Left ventricle myocardium inferior (tissue), 1 donor: ENCODE data around the gene C2orf76. TPM values are rescaled to one million over a fixed set of nuclear protein-coding genes. Genes with fewer than 3 reads are reported as not detected.
"Not testable (repeated sequence)": the region's sequence is repeated elsewhere in the genome, so short reads cannot be mapped to it uniquely, and the experiment has no call there.

ENCODE experiments used
- DNase-seq: peaks from one replicate; pipeline ENCODE4 v3.0.0-alpha.2; 2020
- H3K27ac ChIP-seq: fragments of 200-600 bp; replicated peaks from 2 replicates; pipeline ENCODE4 v1.8.0; 2021
- H3K27me3 ChIP-seq: fragments of 200-600 bp; 2 replicates; pipeline ENCODE4 v1.8.0; 2021; ENCODE audit warnings: low read depth
- H3K36me3 ChIP-seq: fragments of 200-600 bp; 2 replicates; pipeline ENCODE4 v1.8.0; 2021
- H3K4me1 ChIP-seq: fragments of 200-600 bp; 2 replicates; pipeline ENCODE4 v1.8.0; 2021
- H3K4me3 ChIP-seq: fragments of 200-600 bp; 2 replicates; pipeline ENCODE4 v1.8.0; 2021; ENCODE audit warnings: mild to moderate bottlenecking, moderate library complexity
- H3K9me3 ChIP-seq: fragments of 200-600 bp; replicated peaks from 2 replicates; pipeline ENCODE4 v1.8.0; 2021
- CTCF ChIP-seq: fragments of 200-600 bp; IDR thresholded peaks from 2 replicates; pipeline ENCODE4 v1.8.0; 2021; ENCODE audit warnings: antibody characterized with exemption, mild to moderate bottlenecking, borderline replicate concordance
- intact Hi-C: fragments of 100-400 bp; cut with micrococcal nuclease; formaldehyde crosslinking; loops from one replicate; pipeline ENCODE4 v1.11.0; 2022
- total RNA-seq: library from RNA; stranded (reverse); fragmentation: NEBNext Ultra II Directional; extraction: Animal tissue kit (Norgen Biotek cat#: 25700); gene quantifications from one replicate; pipeline ENCODE4 v1.2.1, GENCODE V29; 2021
- donor health status: DM: no; HTN: yes; CAD: no; lungs with severe emphysema.

The C2orf76 gene
- total RNA-seq, 1 donor from 2014 or later, result 7.3 TPM

DNA sequence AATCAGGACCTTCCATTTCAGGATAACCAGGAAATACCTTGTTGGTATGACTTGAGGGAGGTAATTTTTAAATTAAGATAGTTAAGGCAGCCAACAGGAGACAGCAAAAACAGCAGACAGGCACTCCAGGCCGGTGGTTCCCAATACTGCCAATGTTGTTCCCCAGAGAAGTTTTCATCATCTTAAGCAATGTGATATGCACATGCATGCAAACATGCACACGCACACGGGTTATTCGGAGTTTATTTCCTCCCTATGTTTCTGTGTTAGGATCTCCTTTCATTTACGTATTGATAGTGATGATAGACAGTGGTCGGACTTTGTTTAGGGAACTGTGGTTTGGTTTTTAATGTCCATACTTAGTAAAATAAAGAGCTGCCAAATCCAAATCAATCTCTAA, 87.7 kb downstream of the C2orf76 start:
- Histone ChIP-seq H3K36me3 (no peaks in the 10 kb centered on the region), H3K4me1 (peaks cover 17% of the 10 kb centered on the region), H3K9me3 (no peaks in the 10 kb centered on the region), H3K4me3 (no peak overlapping the region), H3K27ac (no peak overlapping the region), H3K27me3 (no peaks in the 10 kb centered on the region)
- intact Hi-C loops, result no loop called here
- no peak for TF ChIP-seq CTCF
- no peak for DNase-seq

- not testable (repeated sequence) for DNase-seq
Observed at GRCh38 chr2:119278385-119278784, 88.2 kb downstream of the C2orf76 start.

GRCh38 chr2:119276864-119277263, 89.8 kb downstream of the C2orf76 start:
- TF ChIP-seq CTCF, result no peak
- Histone ChIP-seq H3K27me3 (no peaks in the 10 kb centered on the region), H3K27ac (no peak overlapping the region), H3K36me3 (no peaks in the 10 kb centered on the region), H3K4me3 (no peak overlapping the region), H3K4me1 (no peaks in the 10 kb centered on the region), H3K9me3 (no peaks in the 10 kb centered on the region)
- DNase-seq, result no peak
- intact Hi-C loops, result no loop called here

More at GRCh38 chr2:119278385-119278784, 88.2 kb downstream of the C2orf76 start:
- H3K27ac ChIP-seq, H3K36me3 ChIP-seq, intact Hi-C loops, H3K9me3 ChIP-seq, H3K27me3 ChIP-seq, H3K4me3 ChIP-seq: not testable (repeated sequence)
- H3K4me1 ChIP-seq, result peaks cover 14% of the 10 kb centered on the region

GRCh38 chr2:119267604-119268003, 99.0 kb downstream of the C2orf76 start:
- H3K4me3 ChIP-seq, result no peak overlapping the region
- H3K36me3 ChIP-seq, result peaks cover 6% of the 10 kb centered on the region
- no peak for TF ChIP-seq CTCF
- H3K9me3 ChIP-seq, result peaks cover 9% of the 10 kb centered on the region
- intact Hi-C loops, result no loop called here
- no peaks in the 10 kb centered on the region for H3K4me1 ChIP-seq
- H3K27me3 ChIP-seq, result no peaks in the 10 kb centered on the region
- no peak overlapping the region for H3K27ac ChIP-seq
- DNase-seq, result no peak

GRCh38 chr2:119266091-119266589, 100.5 kb downstream of the C2orf76 start:
- intact Hi-C loops, result no loop called here
- H3K27ac ChIP-seq, result no peak overlapping the region
- no peaks in the 10 kb centered on the region for H3K4me1 ChIP-seq
- H3K36me3 ChIP-seq, result peaks cover 6% of the 10 kb centered on the region
- no peaks in the 10 kb centered on the region for H3K27me3 ChIP-seq
- H3K9me3 ChIP-seq, result peaks cover 9% of the 10 kb centered on the region
- no peak for DNase-seq
- no peak for TF ChIP-seq CTCF
- no peak overlapping the region for H3K4me3 ChIP-seq

DNA sequence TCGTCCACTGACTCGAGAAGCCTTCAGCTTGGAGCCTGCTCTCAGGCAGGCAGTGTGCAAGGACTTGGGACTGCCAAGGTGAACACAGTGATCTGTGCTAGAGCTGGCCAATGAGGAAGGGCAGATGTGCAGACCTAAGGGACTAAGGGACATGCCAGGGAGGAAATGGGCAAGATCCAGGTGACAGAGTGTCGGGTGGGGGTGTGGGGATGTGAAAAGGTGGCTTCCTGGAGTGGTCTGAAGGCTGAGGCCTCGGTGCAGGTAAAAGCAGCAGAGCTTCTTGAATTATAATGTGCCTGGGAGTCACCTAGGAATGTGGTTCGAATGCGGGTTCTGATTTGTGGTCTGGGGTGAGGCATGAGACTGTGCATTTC, 101.0 kb downstream of the C2orf76 start:
- peaks cover 6% of the 10 kb centered on the region for H3K9me3 ChIP-seq
- H3K4me1 ChIP-seq, result no peaks in the 10 kb centered on the region
- H3K36me3 ChIP-seq, result peaks cover 6% of the 10 kb centered on the region
- H3K4me3 ChIP-seq, result no peak overlapping the region
- DNase-seq, result no peak
- H3K27ac ChIP-seq, result no peak overlapping the region
- no peaks in the 10 kb centered on the region for H3K27me3 ChIP-seq
- intact Hi-C loops, result no loop called here
- no peak for TF ChIP-seq CTCF
